ENCODE results near the gene MAP1LC3B2. TPM values are rescaled to one million over a fixed set of nuclear protein-coding genes. Genes with fewer than 3 reads are reported as not detected.
A peak's percentile ranks its signal among the peaks of the same experiment; 100 is the strongest.

MAP1LC3B2 gene
- total RNA-seq, 1 experiment from 2014 or later, result 1.5 TPM

- H3K79me2 ChIP-seq (ENCODE audit: insufficient read depth, low read length), result no peaks in the 10 kb centered on the region
These were observed 34.2 kb upstream of the MAP1LC3B2 start for GRCh38 chr12:116524964-116525379.

More at GRCh38 chr12:116524964-116525379, 34.2 kb upstream of the MAP1LC3B2 start:
- H3K27me3 Mint-ChIP-seq (ENCODE audit: low read depth), result peaks cover 33% of the 10 kb centered on the region
- Histone ChIP-seq H2AFZ (ENCODE audit: low read length) (no peak overlapping the region), H3K79me1 (ENCODE audit: insufficient read depth, low read depth, low read length, poor library complexity, severe bottlenecking) (no peaks in the 10 kb centered on the region), H3K14ac (ENCODE audit: insufficient read depth, low read length) (no peak overlapping the region), H2BK120ac (ENCODE audit: low read depth, low read length, poor library complexity, severe bottlenecking) (no peak overlapping the region), H3K4ac (ENCODE audit: low read depth, low read length) (no peak overlapping the region), H2BK5ac (ENCODE audit: insufficient read length, low read length) (no peak overlapping the region), H3K27ac (ENCODE audit: insufficient read length, low read depth, low read length) (no peak overlapping the region), H2BK12ac (ENCODE audit: insufficient read length, low read depth, low read length) (no peak overlapping the region), H4K91ac (ENCODE audit: insufficient read length, low read depth, low read length) (no peak overlapping the region), H3K18ac (ENCODE audit: insufficient read length, low read depth, low read length) (no peak overlapping the region), H4K20me1 (ENCODE audit: control insufficient read depth, insufficient read depth, insufficient read length) (no peaks in the 10 kb centered on the region), H3K27me3 (ENCODE audit: insufficient read depth, low read length) (no peaks in the 10 kb centered on the region), H2AK5ac (ENCODE audit: insufficient read length, low read length) (no peak overlapping the region), H3K9me3 (ENCODE audit: control insufficient read depth, low read depth, low read length) (no peaks in the 10 kb centered on the region), H2BK20ac (ENCODE audit: low read depth, low read length, poor library complexity, severe bottlenecking) (no peak overlapping the region), H3K9ac (ENCODE audit: extremely low read depth, insufficient read length, low read length) (no peak overlapping the region), H2BK15ac (ENCODE audit: low read depth, low read length) (no peak overlapping the region), H4K5ac (ENCODE audit: insufficient read length, low read depth, low read length) (no peak overlapping the region), H4K8ac (replicated peaks; ENCODE audit: insufficient read length, low read depth, low read length) (no peak overlapping the region), H3K56ac (ENCODE audit: insufficient read length, low read depth, low read length) (no peak overlapping the region), H3K4me2 (ENCODE audit: insufficient read depth, insufficient read length, low read length) (peak overlapping the region; percentile 65), H3K4me1 (ENCODE audit: insufficient read depth, low read length) (peaks cover 4% of the 10 kb centered on the region; the same call in 1 of the 2 replicates), H3T11ph (ENCODE audit: low read length) (no peak overlapping the region), H3K23me2 (ENCODE audit: insufficient read length, low read depth, low read length, poor library complexity, severe bottlenecking) (no peaks in the 10 kb centered on the region), H3K23ac (ENCODE audit: insufficient read length, low read depth, low read length) (no peak overlapping the region)
- H3K36me3 Mint-ChIP-seq (ENCODE audit: insufficient read depth in 1 of 3, low read depth in 3 of 3), result no peaks in the 10 kb centered on the region
- no CpG with 5 or more reads among the region's 4 CpGs for WGBS (ENCODE audit: extremely low coverage, insufficient read length, low lambda C conversion rate)
- peak overlapping the region; percentile 30 to 64 for H3K4me3 Mint-ChIP-seq
- DNase-seq, result peak; percentile 84
- H3K27ac Mint-ChIP-seq, result peak overlapping the region in 1 of 3 experiments; percentile 68; a peak in 2 of 7 replicates
- H3K4me1 Mint-ChIP-seq, result peaks cover 38 to 46% of the 10 kb centered on the region in 2 experiments
- TF ChIP-seq CTCF (conservative IDR thresholded peaks at IDR 0.05), result peak; percentile 21; the same call in 2 of the 3 replicates
- H3K9me3 Mint-ChIP-seq, result no peaks in the 10 kb centered on the region
